HepG2 (cell line): ENCODE data around the gene UBALD1. TPM values are rescaled to one million over a fixed set of nuclear protein-coding genes. Genes with fewer than 3 reads are reported as not detected.

Experiments
- ATAC-seq: fragments of 200-7000 bp; cut with Tn5 transposase; 3 replicates; pipeline ENCODE4 v1.9.1; 2020; ENCODE audit warnings: mild to moderate bottlenecking, moderate library complexity
- BruUV-seq: library from RNA; stranded (reverse); fragments of 400-500 nt; replicated peaks from 2 replicates; lab custom pipeline; 2021; lab: Mats Ljungman, UMichigan
- CTCF ChIA-PET: fragments of 300-600 bp; formaldehyde crosslinking; extraction: SDS; loops from one replicate; lab custom pipeline; 2021; ENCODE audit warnings: low total read pairs, inconsistent platforms, low intra/inter-chr PET ratio; lab: Yijun Ruan, JAX
- POLR2A ChIA-PET: fragments of 350-600 bp; sonication (Branson Sonifier 250); formaldehyde crosslinking; loops from one replicate; lab custom pipeline; 2020; ENCODE audit warnings: antibody characterized with exemption, inconsistent platforms; lab: Yijun Ruan, JAX
- DNase-seq: peaks from one replicate; pipeline ENCODE4 v3.0.0-alpha.2; 2015; ENCODE audit warnings: low spot score
- FAIRE-seq: peaks from 3 replicates; lab custom pipeline; 2011; peaks lifted over from hg19 to GRCh38; lab: Jason Lieb, UNC
- H2AFZ ChIP-seq: one replicate; pipeline ENCODE4 v1.6.1; 2011; ENCODE audit warnings: low read length, inconsistent platforms
- H3K27ac ChIP-seq: fragments of 300-600 bp; 3 replicates; pipeline ENCODE4 v1.8.0; 2011; ENCODE audit warnings: mixed run types, mild to moderate bottlenecking, mixed read lengths, low read length, inconsistent platforms; ENCODE audit not compliant: insufficient read depth; ENCODE audit errors: extremely low read length
- H3K27me3 ChIP-seq, 2 experiments: fragments of 200-600 bp in 1 of 2; 2 replicates in 1 of 2; 3 replicates in 1 of 2; pipeline versions ENCODE4 v1.6.0 to v1.8.0; 2011; ENCODE audit warnings: low read length in 2 of 2, mild to moderate bottlenecking in 2 of 2, moderate library complexity in 2 of 2, inconsistent platforms in 1 of 2; ENCODE audit not compliant: insufficient read depth in 2 of 2, control insufficient read depth in 1 of 2
- H3K36me3 ChIP-seq, 2 experiments: fragments of 200-600 bp in 1 of 2; replicated peaks in 1 of 2; 2 replicates in 1 of 2; 3 replicates in 1 of 2; pipeline versions ENCODE4 v1.5.1 to v1.8.0; 2011; ENCODE audit warnings: low read length in 2 of 2, inconsistent platforms in 1 of 2; ENCODE audit not compliant: insufficient read depth in 2 of 2, control insufficient read depth in 1 of 2
- H3K4me1 ChIP-seq: 2 replicates; pipeline ENCODE4 v1.5.1; 2012; ENCODE audit warnings: low read length, inconsistent platforms; ENCODE audit not compliant: insufficient read depth
- H3K4me2 ChIP-seq: 2 replicates; pipeline ENCODE4 v1.6.0; 2011; ENCODE audit warnings: low read depth, low read length, inconsistent platforms
- H3K4me3 ChIP-seq, 3 experiments: fragments of 200-600 bp in 1 of 3; sonication (generic), shearing (Covaris generic) in 1 of 3; replicated peaks in 1 of 3; 2 replicates each; pipeline ENCODE4 v1.5.1; 2011 to 2016; ENCODE audit warnings: low read length in 3 of 3, inconsistent platforms in 2 of 3, low read depth in 2 of 3, mild to moderate bottlenecking in 2 of 3, control low read depth in 1 of 3, mixed read lengths in 1 of 3; ENCODE audit not compliant: insufficient read depth in 1 of 3
- H3K79me2 ChIP-seq: one replicate; pipeline ENCODE4 v1.6.1; 2011; ENCODE audit warnings: low read length, inconsistent platforms; ENCODE audit not compliant: insufficient read depth
- H3K9ac ChIP-seq: 2 replicates; pipeline ENCODE4 v1.6.0; 2011; ENCODE audit warnings: mild to moderate bottlenecking, low read depth, low read length, inconsistent platforms; ENCODE audit not compliant: insufficient read depth
- H3K9me3 ChIP-seq: 2 replicates; pipeline ENCODE4 v1.5.1; 2012; ENCODE audit warnings: mild to moderate bottlenecking, low read length
- H4K20me1 ChIP-seq: 2 replicates; pipeline ENCODE4 v1.6.0; 2011; ENCODE audit warnings: inconsistent platforms, mild to moderate bottlenecking, low read length, moderate library complexity; ENCODE audit not compliant: insufficient read depth
- ADNP ChIP-seq: sonication (generic); formaldehyde crosslinking; IDR thresholded peaks from 2 replicates; pipeline ENCODE4 v1.4.0; 2020; ENCODE audit warnings: missing genetic modification reagents
- ARID2 ChIP-seq: sonication (generic); formaldehyde crosslinking; IDR thresholded peaks from 2 replicates; pipeline ENCODE4 v1.8.1; 2022; ENCODE audit warnings: mild to moderate bottlenecking, missing genetic modification reagents, borderline replicate concordance
- BRCA1 ChIP-seq: sonication (generic); formaldehyde crosslinking; IDR thresholded peaks from 2 replicates; pipeline ENCODE4 v1.4.0; 2020; ENCODE audit warnings: missing genetic modification reagents
- EED ChIP-seq: sonication (generic); formaldehyde crosslinking; IDR thresholded peaks from 2 replicates; pipeline ENCODE4 v1.5.0; 2020; ENCODE audit warnings: mild to moderate bottlenecking, missing genetic modification reagents
- IKZF1 ChIP-seq: fragments of 450-650 bp; IDR thresholded peaks from 2 replicates; pipeline ENCODE4 v1.7.1; 2016
- MAZ ChIP-seq, 2 experiments: sonication (generic) in 1 of 2; formaldehyde crosslinking in 1 of 2; IDR thresholded peaks; 2 replicates each; pipeline versions ENCODE4 v1.5.0 to v1.6.1; 2012 to 2020; ENCODE audit warnings: low read depth in 2 of 2, mild to moderate bottlenecking in 2 of 2, borderline replicate concordance in 1 of 2, improper control_type of control experiment in 1 of 2, low read length in 1 of 2, missing genetic modification reagents in 1 of 2, moderate library complexity in 1 of 2
- SUZ12 ChIP-seq: fragments of 150-350 bp; IDR thresholded peaks from 2 replicates; pipeline ENCODE4 v1.6.1; 2014; ENCODE audit warnings: low read depth, low read length
- TBX3 ChIP-seq: fragments of 450-650 bp; IDR thresholded peaks from 2 replicates; pipeline ENCODE4 v1.6.1; 2017; ENCODE audit warnings: antibody characterized with exemption, mild to moderate bottlenecking, inconsistent platforms, borderline replicate concordance
- TEAD2 ChIP-seq: sonication (generic); formaldehyde crosslinking; IDR thresholded peaks from 2 replicates; pipeline ENCODE4 v1.9.0; 2021; ENCODE audit warnings: missing genetic modification reagents
- YEATS4 ChIP-seq: sonication (generic); formaldehyde crosslinking; IDR thresholded peaks from 2 replicates; pipeline ENCODE4 v1.4.0; 2020; ENCODE audit warnings: missing genetic modification reagents, borderline replicate concordance
- ZNF335 ChIP-seq: sonication (generic); formaldehyde crosslinking; IDR thresholded peaks from 2 replicates; pipeline ENCODE4 v1.4.0; 2020; ENCODE audit warnings: missing genetic modification reagents
- ZSCAN29 ChIP-seq: sonication (generic); formaldehyde crosslinking; conservative IDR thresholded peaks from 2 replicates; pipeline ENCODE4 v1.4.0; 2020; ENCODE audit warnings: mild to moderate bottlenecking, missing genetic modification reagents
- WGBS: methylation state at CpG from one replicate; pipeline ENCODE4 v1.1.6; 2017; ENCODE audit warnings: low lambda C conversion rate; 5-methylcytosine and 5-hydroxymethylcytosine counted together
- in situ Hi-C: cut with HindIII; loops from 2 replicates; pipeline ENCODE4 v1.10.0; 2017; ENCODE audit warnings: low pct_unique_long_range_greater_than_20kb; ENCODE audit not compliant: extremely low pct_ligation_motif_present
- intact Hi-C: fragments of 100-400 bp; cut with micrococcal nuclease; formaldehyde crosslinking; loops from one replicate; pipeline ENCODE4 v1.10.0; 2022; ENCODE audit not compliant: unreplicated experiment
- polyA plus RNA-seq, 8 experiments: library from polyadenylated mRNA; depleted of rRNA in 3 of 8; stranded (reverse) in 7 of 8; unstranded in 1 of 8; fragments of >200 nt; fragmentation: Illumina TruSeq in 4 of 8; extraction: Trizol in 4 of 8; gene quantifications; 2 replicates each; pipeline versions ENCODE4 v1.2.1 to v1.2.3, GENCODE V29; 2011 to 2016; ENCODE audit warnings: low read depth in 4 of 8, missing spikeins in 1 of 8, mixed read lengths in 1 of 8; ENCODE audit not compliant: insufficient read depth in 1 of 8
- total RNA-seq, 5 experiments: library from RNA; depleted of rRNA; stranded (reverse); fragments of >200 nt; fragmentation: Illumina TruSeq; extraction: Trizol; gene quantifications; 2 replicates each; pipeline ENCODE4 v1.2.3, GENCODE V29; 2016; ENCODE audit warnings: low read depth in 1 of 5
- TF ChIP-seq, protein P1 (sequence below), 2 experiments: IDR thresholded peaks; 2 replicates each; pipeline ENCODE4 v1.6.1; 2011 to 2012; ENCODE audit warnings: low read length in 2 of 2, borderline replicate concordance in 1 of 2, low read depth in 1 of 2, mild to moderate bottlenecking in 1 of 2, moderate library complexity in 1 of 2
- TF ChIP-seq, protein P2 (sequence below): sonication (generic); formaldehyde crosslinking; IDR thresholded peaks from 2 replicates; pipeline ENCODE4 v1.9.0; 2022; ENCODE audit warnings: low read depth, missing genetic modification reagents
- TF ChIP-seq, protein P3 (sequence below): sonication (generic); formaldehyde crosslinking; IDR thresholded peaks from 2 replicates; pipeline ENCODE4 v1.8.1; 2023; ENCODE audit warnings: mild to moderate bottlenecking, moderate library complexity, missing genetic modification reagents

UBALD1 gene
- total and polyA plus RNA-seq, 2 of the 13 experiments (the other 11 are each of a cell fraction or from before 2014, with no cell fraction given): 6.8 to 12.3 TPM

DNA sequence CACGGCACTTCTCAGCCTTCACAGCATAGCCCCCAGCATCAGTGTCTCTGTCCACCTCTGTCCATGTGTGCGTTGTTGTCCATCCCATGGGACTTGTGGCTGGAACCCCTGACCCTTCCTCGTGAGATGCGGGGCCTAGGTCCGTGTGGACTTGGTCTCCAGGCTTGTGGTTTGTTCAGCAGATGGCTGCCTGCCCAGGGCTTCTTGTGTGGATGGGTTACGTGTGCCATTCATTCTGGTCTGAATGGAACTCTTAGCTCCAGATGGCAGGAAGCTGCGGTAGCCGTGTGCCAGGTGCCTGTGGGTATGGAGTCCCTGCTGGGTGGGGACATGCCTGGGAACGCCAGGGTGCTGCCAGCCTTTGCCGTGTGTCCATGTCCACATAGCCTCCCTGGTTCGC is 47.0 kb upstream of the UBALD1 start:
- intact Hi-C loops (no loop called here), in situ Hi-C loops (loop anchor here (5.0 kb wide), 1 partner anchor 44 kb away; no protein-coding TSS in a partner anchor)
- TF ChIP-seq, protein P1, sequence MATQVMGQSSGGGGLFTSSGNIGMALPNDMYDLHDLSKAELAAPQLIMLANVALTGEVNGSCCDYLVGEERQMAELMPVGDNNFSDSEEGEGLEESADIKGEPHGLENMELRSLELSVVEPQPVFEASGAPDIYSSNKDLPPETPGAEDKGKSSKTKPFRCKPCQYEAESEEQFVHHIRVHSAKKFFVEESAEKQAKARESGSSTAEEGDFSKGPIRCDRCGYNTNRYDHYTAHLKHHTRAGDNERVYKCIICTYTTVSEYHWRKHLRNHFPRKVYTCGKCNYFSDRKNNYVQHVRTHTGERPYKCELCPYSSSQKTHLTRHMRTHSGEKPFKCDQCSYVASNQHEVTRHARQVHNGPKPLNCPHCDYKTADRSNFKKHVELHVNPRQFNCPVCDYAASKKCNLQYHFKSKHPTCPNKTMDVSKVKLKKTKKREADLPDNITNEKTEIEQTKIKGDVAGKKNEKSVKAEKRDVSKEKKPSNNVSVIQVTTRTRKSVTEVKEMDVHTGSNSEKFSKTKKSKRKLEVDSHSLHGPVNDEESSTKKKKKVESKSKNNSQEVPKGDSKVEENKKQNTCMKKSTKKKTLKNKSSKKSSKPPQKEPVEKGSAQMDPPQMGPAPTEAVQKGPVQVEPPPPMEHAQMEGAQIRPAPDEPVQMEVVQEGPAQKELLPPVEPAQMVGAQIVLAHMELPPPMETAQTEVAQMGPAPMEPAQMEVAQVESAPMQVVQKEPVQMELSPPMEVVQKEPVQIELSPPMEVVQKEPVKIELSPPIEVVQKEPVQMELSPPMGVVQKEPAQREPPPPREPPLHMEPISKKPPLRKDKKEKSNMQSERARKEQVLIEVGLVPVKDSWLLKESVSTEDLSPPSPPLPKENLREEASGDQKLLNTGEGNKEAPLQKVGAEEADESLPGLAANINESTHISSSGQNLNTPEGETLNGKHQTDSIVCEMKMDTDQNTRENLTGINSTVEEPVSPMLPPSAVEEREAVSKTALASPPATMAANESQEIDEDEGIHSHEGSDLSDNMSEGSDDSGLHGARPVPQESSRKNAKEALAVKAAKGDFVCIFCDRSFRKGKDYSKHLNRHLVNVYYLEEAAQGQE (IDR thresholded peaks at IDR 0.05; ENCODE audit: borderline replicate concordance in 1 of 2, low read depth in 1 of 2, low read length in 2 of 2): no peak
- no peak for TF ChIP-seq BRCA1 (CRISPR knock-in tag)
- TF ChIP-seq YEATS4 (CRISPR knock-in tag): no peak
- TF ChIP-seq, protein P2, sequence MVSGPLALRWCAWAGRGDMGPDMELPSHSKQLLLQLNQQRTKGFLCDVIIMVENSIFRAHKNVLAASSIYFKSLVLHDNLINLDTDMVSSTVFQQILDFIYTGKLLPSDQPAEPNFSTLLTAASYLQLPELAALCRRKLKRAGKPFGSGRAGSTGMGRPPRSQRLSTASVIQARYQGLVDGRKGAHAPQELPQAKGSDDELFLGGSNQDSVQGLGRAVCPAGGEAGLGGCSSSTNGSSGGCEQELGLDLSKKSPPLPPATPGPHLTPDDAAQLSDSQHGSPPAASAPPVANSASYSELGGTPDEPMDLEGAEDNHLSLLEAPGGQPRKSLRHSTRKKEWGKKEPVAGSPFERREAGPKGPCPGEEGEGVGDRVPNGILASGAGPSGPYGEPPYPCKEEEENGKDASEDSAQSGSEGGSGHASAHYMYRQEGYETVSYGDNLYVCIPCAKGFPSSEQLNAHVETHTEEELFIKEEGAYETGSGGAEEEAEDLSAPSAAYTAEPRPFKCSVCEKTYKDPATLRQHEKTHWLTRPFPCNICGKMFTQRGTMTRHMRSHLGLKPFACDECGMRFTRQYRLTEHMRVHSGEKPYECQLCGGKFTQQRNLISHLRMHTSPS: no peak
- TF ChIP-seq ZSCAN29 (CRISPR knock-in tag): no peak
- TF ChIP-seq SUZ12: no peak
- no peak for TF ChIP-seq EED (CRISPR knock-in tag)
- no peak for TF ChIP-seq ARID2
- TF ChIP-seq TEAD2: no peak
- no peak for TF ChIP-seq IKZF1
- TF ChIP-seq, protein P3, sequence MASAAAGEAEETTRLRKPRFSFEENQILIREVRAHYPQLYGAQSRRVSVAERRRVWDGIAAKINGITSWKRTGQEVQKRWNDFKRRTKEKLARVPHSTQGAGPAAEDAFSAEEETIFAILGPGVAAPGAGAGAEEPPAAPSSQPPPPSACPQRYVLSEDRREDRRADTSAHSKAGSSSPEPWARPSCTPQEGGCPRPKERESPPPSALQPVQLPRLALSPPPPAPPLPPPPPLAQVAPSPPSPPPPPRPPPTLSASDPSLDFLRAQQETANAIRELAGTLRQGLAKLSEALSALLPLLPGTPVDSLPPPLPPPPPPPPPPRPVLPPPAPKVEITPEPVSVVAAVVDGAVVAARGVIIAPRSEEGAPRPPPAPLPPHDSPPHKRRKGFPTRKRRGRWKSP (CRISPR knock-in tag): no peak
- no peak for TF ChIP-seq ADNP (CRISPR knock-in tag)
- TF ChIP-seq MAZ (IDR thresholded peaks at IDR 0.05; ENCODE audit: borderline replicate concordance, low read depth, low read length): no peak
- TF ChIP-seq MAZ (CRISPR knock-in tag; IDR thresholded peaks at IDR 0.05; ENCODE audit: low read depth): no peak
- no peak for TF ChIP-seq ZNF335 (CRISPR knock-in tag)
- no peak for TF ChIP-seq TBX3
- Histone ChIP-seq H3K79me2 (peaks cover 5% of the 10 kb centered on the region), H3K4me1 (peaks cover 85% of the 10 kb centered on the region), H3K9ac (no peak overlapping the region), H3K27ac (peak overlapping the region; percentile 68), H4K20me1 (no peaks in the 10 kb centered on the region), H3K4me2 (no peak overlapping the region), H2AFZ (no peak overlapping the region), H3K27me3 (no peaks in the 10 kb centered on the region), H3K36me3 (peaks cover 15 to 18% of the 10 kb centered on the region in 2 experiments; a peak in 4 of 5 replicates), H3K9me3 (no peaks in the 10 kb centered on the region), H3K4me3 (no peak overlapping the region)
- DNase-seq (no peak), ATAC-seq (no peak), FAIRE-seq (no peak)
- BruUV-seq: no TSS peak
- 99% methylated on average over 10 of the region's 11 CpGs for WGBS
- ChIA-PET CTCF (no interaction called here), POLR2A (interaction anchor here (0.7 to 1.6 kb wide), 2 partner anchors 32 to 41 kb away, joined by 3 read pairs; no protein-coding TSS in a partner anchor)
